SU-DHL-6 (cell line): ENCODE results near the gene NBDY.

Experiments used
- H2AFZ ChIP-seq: fragments of 200-600 bp; sonication (generic); 2 replicates; pipeline ENCODE4 v1.6.1; 2014; ENCODE audit warnings: low read depth, mild to moderate bottlenecking, moderate library complexity, mixed read lengths, antibody characterized with exemption, low read length; ENCODE audit not compliant: severe bottlenecking
- H3F3A ChIP-seq: fragments of 200-600 bp; shearing (Covaris generic); 2 replicates; pipeline ENCODE4 v1.6.0; 2016; ENCODE audit warnings: antibody characterized with exemption, mild to moderate bottlenecking; ENCODE audit not compliant: insufficient read depth
- H3K27ac ChIP-seq: fragments of 200-600 bp; sonication (generic); 2 replicates; pipeline ENCODE4 v1.5.1; 2016; ENCODE audit warnings: low read depth, mild to moderate bottlenecking, low read length, moderate library complexity, mixed read lengths
- H3K27me3 ChIP-seq: fragments of 200-600 bp; sonication (generic), shearing (Covaris generic); 2 replicates; pipeline ENCODE4 v1.6.0; 2014; ENCODE audit warnings: mild to moderate bottlenecking, low read length
- H3K36me3 ChIP-seq: fragments of 200-600 bp; sonication (generic); 2 replicates; pipeline ENCODE4 v1.6.1; 2014; ENCODE audit warnings: mild to moderate bottlenecking, low read length, mixed read lengths
- H3K4me2 ChIP-seq: fragments of 300-600, 200-600 bp; shearing (Covaris generic), sonication (generic); 2 replicates; pipeline ENCODE4 v1.6.0; 2014; ENCODE audit warnings: low read length, low read depth, mild to moderate bottlenecking; ENCODE audit not compliant: poor library complexity, severe bottlenecking
- H3K4me3 ChIP-seq: fragments of 200-600 bp; sonication (generic); 2 replicates; pipeline ENCODE4 v1.5.1; 2014; ENCODE audit warnings: antibody characterized with exemption, low read length, mild to moderate bottlenecking, mixed read lengths; ENCODE audit not compliant: insufficient read depth, poor library complexity, severe bottlenecking
- H3K79me2 ChIP-seq: fragments of 200-600 bp; sonication (generic); 2 replicates; pipeline ENCODE4 v1.6.1; 2014; ENCODE audit warnings: mild to moderate bottlenecking, low read length, moderate library complexity; ENCODE audit not compliant: insufficient read depth
- H3K9ac ChIP-seq: fragments of 200-600 bp; sonication (generic); 2 replicates; pipeline ENCODE4 v1.7.0; 2014; ENCODE audit warnings: mild to moderate bottlenecking, low read length
- H3K9me2 ChIP-seq: fragments of 200-600 bp; sonication (generic); replicated peaks from 2 replicates; pipeline ENCODE4 v1.6.1; 2014; ENCODE audit warnings: low read length; ENCODE audit not compliant: insufficient read depth
- H3K9me3 ChIP-seq: fragments of 200-600 bp; sonication (generic); 2 replicates; pipeline ENCODE4 v1.6.1; 2014; ENCODE audit warnings: low read length, mixed read lengths; ENCODE audit not compliant: insufficient read depth
- H4K20me1 ChIP-seq: fragments of 200-600 bp; sonication (generic); 2 replicates; pipeline ENCODE4 v1.6.1; 2014; ENCODE audit warnings: low read depth, mild to moderate bottlenecking, antibody characterized with exemption, low read length, moderate library complexity, mixed read lengths
- EZH2phosphoT487 ChIP-seq: fragments of 200-600 bp; sonication (generic), shearing (Covaris generic); conservative IDR thresholded peaks from 2 replicates; pipeline ENCODE4 v1.6.1; 2018; ENCODE audit warnings: mild to moderate bottlenecking, antibody characterized with exemption, low read length, moderate library complexity, mixed read lengths
- TF ChIP-seq, protein P1 (sequence below): fragments of 200-600 bp; sonication (generic); IDR thresholded peaks from one replicate; pipeline ENCODE4 v1.5.1; 2017; ENCODE audit warnings: antibody characterized with exemption, mild to moderate bottlenecking, low read length, moderate library complexity; ENCODE audit not compliant: insufficient read depth, poor library complexity, severe bottlenecking

The NBDY gene

DNA sequence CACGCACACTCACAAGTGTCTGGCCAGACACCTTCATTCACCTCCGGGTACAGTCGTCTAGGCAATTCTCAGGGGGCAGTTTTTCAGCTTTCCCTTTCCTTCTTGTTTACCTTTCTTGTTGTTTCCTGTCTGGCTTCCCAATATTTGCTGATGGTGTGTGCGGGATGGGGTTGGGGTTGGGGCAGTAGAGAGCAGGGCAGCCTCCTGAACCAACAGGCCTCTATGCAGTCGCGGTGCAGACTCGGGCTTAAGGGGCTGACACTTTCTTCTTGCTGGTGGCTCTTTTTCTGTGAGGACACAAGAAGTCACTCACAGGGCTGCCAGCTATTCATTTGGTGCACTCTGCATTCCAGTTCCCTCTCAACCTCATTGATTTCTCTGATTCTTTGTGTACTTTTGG, 56.4 kb downstream of the NBDY start:
- no peaks in the 10 kb centered on the region for H3F3A ChIP-seq
- H3K36me3 ChIP-seq: no peaks in the 10 kb centered on the region
- H3K27me3 ChIP-seq: no peaks in the 10 kb centered on the region
- no peaks in the 10 kb centered on the region for H3K9me2 ChIP-seq
- no peak overlapping the region for H3K9ac ChIP-seq
- no peak overlapping the region for H3K4me3 ChIP-seq
- no peak overlapping the region for H3K4me2 ChIP-seq
- H2AFZ ChIP-seq: no peak overlapping the region
- H3K79me2 ChIP-seq: no peaks in the 10 kb centered on the region
- no peaks in the 10 kb centered on the region for H3K9me3 ChIP-seq
- H3K27ac ChIP-seq: no peak overlapping the region
- no peaks in the 10 kb centered on the region for H4K20me1 ChIP-seq
- TF ChIP-seq, protein P1, sequence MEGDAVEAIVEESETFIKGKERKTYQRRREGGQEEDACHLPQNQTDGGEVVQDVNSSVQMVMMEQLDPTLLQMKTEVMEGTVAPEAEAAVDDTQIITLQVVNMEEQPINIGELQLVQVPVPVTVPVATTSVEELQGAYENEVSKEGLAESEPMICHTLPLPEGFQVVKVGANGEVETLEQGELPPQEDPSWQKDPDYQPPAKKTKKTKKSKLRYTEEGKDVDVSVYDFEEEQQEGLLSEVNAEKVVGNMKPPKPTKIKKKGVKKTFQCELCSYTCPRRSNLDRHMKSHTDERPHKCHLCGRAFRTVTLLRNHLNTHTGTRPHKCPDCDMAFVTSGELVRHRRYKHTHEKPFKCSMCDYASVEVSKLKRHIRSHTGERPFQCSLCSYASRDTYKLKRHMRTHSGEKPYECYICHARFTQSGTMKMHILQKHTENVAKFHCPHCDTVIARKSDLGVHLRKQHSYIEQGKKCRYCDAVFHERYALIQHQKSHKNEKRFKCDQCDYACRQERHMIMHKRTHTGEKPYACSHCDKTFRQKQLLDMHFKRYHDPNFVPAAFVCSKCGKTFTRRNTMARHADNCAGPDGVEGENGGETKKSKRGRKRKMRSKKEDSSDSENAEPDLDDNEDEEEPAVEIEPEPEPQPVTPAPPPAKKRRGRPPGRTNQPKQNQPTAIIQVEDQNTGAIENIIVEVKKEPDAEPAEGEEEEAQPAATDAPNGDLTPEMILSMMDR: no peak
- no peak for TF ChIP-seq EZH2phosphoT487

DNA sequence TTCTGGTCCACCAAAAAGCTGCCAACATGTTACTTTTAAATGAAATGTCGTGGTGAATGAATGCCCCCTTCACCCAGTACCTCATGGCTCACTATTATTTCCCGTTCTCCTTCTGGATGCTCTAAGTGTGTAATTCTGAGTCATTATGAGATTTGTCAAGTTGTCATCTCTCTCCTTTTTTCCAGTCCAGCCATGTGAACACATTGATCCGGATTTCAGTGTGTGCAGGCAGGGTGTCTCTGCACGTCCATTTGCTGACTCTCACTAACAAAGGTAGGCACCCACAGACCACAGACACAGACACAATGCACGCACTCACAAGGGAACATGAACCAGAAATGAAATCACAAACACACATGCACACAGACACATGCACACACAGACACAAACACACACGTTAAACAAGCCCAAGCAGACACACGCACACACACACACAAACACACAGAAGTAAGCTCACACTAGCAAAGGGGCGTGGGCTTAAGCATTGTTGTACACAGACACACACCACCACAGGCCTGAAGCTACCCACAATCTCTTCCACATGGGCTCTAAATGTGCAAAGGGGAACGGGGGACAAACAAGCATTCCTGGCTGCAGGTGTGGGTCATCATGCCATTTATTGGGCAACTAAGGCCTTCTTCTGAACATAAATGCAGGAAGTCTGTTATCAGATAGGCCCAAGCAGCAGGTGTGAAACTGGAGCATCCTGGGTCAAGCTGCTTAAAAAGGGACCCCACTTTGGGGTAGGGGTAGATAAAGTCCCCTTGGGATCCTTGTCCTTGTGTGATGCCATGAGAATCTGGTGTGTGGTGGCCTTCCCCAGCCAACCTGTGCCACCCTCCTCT, 58.1 kb downstream of the NBDY start:
- Histone ChIP-seq H3K9me2 (no peaks in the 10 kb centered on the region), H4K20me1 (no peaks in the 10 kb centered on the region), H3K4me3 (no peak overlapping the region), H3K9ac (no peak overlapping the region), H3K36me3 (no peaks in the 10 kb centered on the region), H2AFZ (no peak overlapping the region), H3K4me2 (no peak overlapping the region), H3K27ac (no peak overlapping the region), H3K9me3 (no peaks in the 10 kb centered on the region), H3F3A (no peaks in the 10 kb centered on the region), H3K79me2 (no peaks in the 10 kb centered on the region), H3K27me3 (no peaks in the 10 kb centered on the region)
- TF ChIP-seq, protein P1: no peak
- no peak for TF ChIP-seq EZH2phosphoT487

DNA sequence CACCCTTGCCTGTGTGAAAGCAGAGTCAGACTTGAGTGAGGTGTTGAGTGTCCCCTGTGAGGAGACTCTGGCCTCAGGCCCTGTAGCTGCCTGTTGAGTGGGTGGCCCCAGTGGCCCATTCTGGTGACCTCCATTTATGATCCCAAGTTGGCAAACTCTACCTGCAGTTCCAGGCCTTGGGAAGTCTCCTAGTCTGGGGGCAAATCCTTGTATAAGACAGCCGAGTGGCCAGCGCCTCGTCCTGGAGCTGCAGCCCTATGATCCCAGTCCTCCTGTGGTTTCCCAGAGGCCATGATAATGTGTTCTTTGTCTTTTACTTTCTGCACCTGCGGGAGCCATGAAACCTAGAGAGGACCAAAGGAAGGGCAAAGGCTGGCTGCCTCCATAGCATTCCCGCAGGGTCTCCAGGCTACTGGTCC, 58.7 kb downstream of the NBDY start:
- Histone ChIP-seq H2AFZ (no peak overlapping the region), H3K9me2 (no peaks in the 10 kb centered on the region), H4K20me1 (no peaks in the 10 kb centered on the region), H3K4me3 (no peak overlapping the region), H3K79me2 (no peaks in the 10 kb centered on the region), H3K9ac (no peak overlapping the region), H3K4me2 (no peak overlapping the region), H3K36me3 (no peaks in the 10 kb centered on the region), H3K27me3 (no peaks in the 10 kb centered on the region), H3F3A (no peaks in the 10 kb centered on the region), H3K9me3 (no peaks in the 10 kb centered on the region), H3K27ac (no peak overlapping the region)
- TF ChIP-seq EZH2phosphoT487: no peak
- TF ChIP-seq, protein P1: no peak
